Keratinocyte (primary cell): ENCODE measurements around the gene HSBP1L1. TPM values are rescaled to one million over a fixed set of nuclear protein-coding genes. Genes with fewer than 3 reads are reported as not detected.

Experiments used
- DNase-seq: peaks from one replicate; pipeline ENCODE4 v3.0.0-alpha.2; 2011; ENCODE audit warnings: low read depth, missing footprints, low spot score
- FAIRE-seq: peaks from 2 replicates; lab custom pipeline; 2011; peaks lifted over from hg19 to GRCh38; lab: Jason Lieb, UNC
- H2AFZ ChIP-seq: 2 replicates; pipeline ENCODE4 v1.6.0; 2012; ENCODE audit warnings: low read length, control low read depth, inconsistent platforms; ENCODE audit not compliant: control insufficient read depth
- H3K27ac ChIP-seq: 2 replicates; pipeline ENCODE4 v1.5.1; 2011; ENCODE audit warnings: low read length; ENCODE audit not compliant: control insufficient read depth, insufficient read depth
- H3K27me3 ChIP-seq: 3 replicates; pipeline ENCODE4 v1.6.0; 2011; ENCODE audit warnings: low read length; ENCODE audit not compliant: control insufficient read depth, insufficient read depth; ENCODE audit errors: extremely low read depth
- H3K36me3 ChIP-seq, 2 experiments: 2 replicates in 1 of 2; 3 replicates in 1 of 2; pipeline ENCODE4 v1.5.1; 2011; ENCODE audit warnings: low read length in 2 of 2, mild to moderate bottlenecking in 1 of 2; ENCODE audit not compliant: control insufficient read depth in 2 of 2, insufficient read depth in 2 of 2; ENCODE audit errors: extremely low read depth in 1 of 2
- H3K4me1 ChIP-seq: 3 replicates; pipeline ENCODE4 v1.5.1; 2011; ENCODE audit warnings: low read length; ENCODE audit not compliant: control insufficient read depth, insufficient read depth; ENCODE audit errors: extremely low read depth
- H3K4me2 ChIP-seq: 3 replicates; pipeline ENCODE4 v1.6.0; 2011; ENCODE audit warnings: low read depth, low read length; ENCODE audit not compliant: control insufficient read depth, insufficient read depth; ENCODE audit errors: extremely low read depth
- H3K4me3 ChIP-seq, 3 experiments: fragments of 200-600 bp in 1 of 3; sonication (generic) in 1 of 3; 2 replicates in 2 of 3; 3 replicates in 1 of 3; pipeline ENCODE4 v1.5.1; 2011 to 2016; ENCODE audit warnings: low read length in 3 of 3, mild to moderate bottlenecking in 3 of 3, control low read depth in 2 of 3, inconsistent platforms in 1 of 3, low read depth in 1 of 3, mixed read lengths in 1 of 3, mixed run types in 1 of 3, moderate library complexity in 1 of 3; ENCODE audit not compliant: control insufficient read depth in 2 of 3, insufficient read depth in 2 of 3; ENCODE audit errors: extremely low read depth in 1 of 3
- H3K79me2 ChIP-seq: 2 replicates; pipeline ENCODE4 v1.6.0; 2012; ENCODE audit warnings: low read length; ENCODE audit not compliant: control insufficient read depth, insufficient read depth
- H3K9ac ChIP-seq: 3 replicates; pipeline ENCODE4 v1.6.0; 2011; ENCODE audit warnings: low read length; ENCODE audit not compliant: control insufficient read depth, insufficient read depth; ENCODE audit errors: extremely low read depth
- H3K9me1 ChIP-seq: 3 replicates; pipeline ENCODE4 v1.6.0; 2011; ENCODE audit warnings: low read length; ENCODE audit not compliant: control insufficient read depth, insufficient read depth; ENCODE audit errors: extremely low read depth
- H3K9me3 ChIP-seq: 2 replicates; pipeline ENCODE4 v1.5.1; 2012; ENCODE audit warnings: low read depth, low read length; ENCODE audit not compliant: control insufficient read depth
- H4K20me1 ChIP-seq: 3 replicates; pipeline ENCODE4 v1.6.0; 2011; ENCODE audit warnings: low read length; ENCODE audit not compliant: control insufficient read depth, insufficient read depth; ENCODE audit errors: extremely low read depth
- CTCF ChIP-seq, 3 experiments: IDR thresholded peaks in 1 of 3; conservative IDR thresholded peaks in 1 of 3; optimal IDR thresholded peaks in 1 of 3; 2 replicates in 2 of 3; 3 replicates in 1 of 3; pipeline versions ENCODE3 to v1.5.1; 2011; ENCODE audit warnings: low read length in 3 of 3, mild to moderate bottlenecking in 3 of 3, moderate library complexity in 2 of 3, control low read depth in 1 of 3, inconsistent platforms in 1 of 3; ENCODE audit not compliant: insufficient read depth in 2 of 3; ENCODE audit errors: extremely low read depth in 1 of 3
- EZH2 ChIP-seq: IDR thresholded peaks from one replicate; pipeline ENCODE4 v1.6.1; 2012; ENCODE audit warnings: inconsistent platforms, mild to moderate bottlenecking, low read length, moderate library complexity
- dilution Hi-C: fragments of 300-500 bp; cut with MboI; formaldehyde crosslinking; loops from one replicate; pipeline ENCODE4 v1.7.0; 2020; ENCODE audit warnings: low sequenced_read_pairs; ENCODE audit not compliant: extremely low pct_ligation_motif_present
- polyA plus RNA-seq, 5 experiments: library from polyadenylated mRNA; depleted of rRNA in 3 of 5; stranded (reverse) in 3 of 5; stranded (forward) in 1 of 5; unstranded in 1 of 5; fragments of >200 nt; gene quantifications; 1 replicate in 1 of 5; 2 replicates in 3 of 5; 3 replicates in 1 of 5; pipeline versions ENCODE4 v1.2.1 to v1.2.3, GENCODE V29; 2011 to 2012; ENCODE audit warnings: missing spikeins in 2 of 5, low read depth in 1 of 5, low replicate concordance in 1 of 5

HSBP1L1 gene
- polyA plus RNA-seq, 1 donor (not counting 4 experiments of a cell fraction or from before 2014, with no cell fraction given) = 49.6 TPM

- FAIRE-seq (no peak), DNase-seq (no peak)
- peaks cover 17% of the 10 kb centered on the region for H4K20me1 ChIP-seq
- H3K4me3 ChIP-seq = no peak overlapping the region
- peaks cover 7% of the 10 kb centered on the region for H3K9me1 ChIP-seq
- no peaks in the 10 kb centered on the region for H3K27me3 ChIP-seq
- no peaks in the 10 kb centered on the region for H3K9me3 ChIP-seq
- dilution Hi-C loops = no loop called here
- H3K27ac ChIP-seq = no peak overlapping the region
- TF ChIP-seq CTCF (optimal IDR thresholded peaks at IDR 0.05 in 1 of 3, IDR thresholded peaks at IDR 0.05 in 1 of 3, conservative IDR thresholded peaks at IDR 0.05 in 1 of 3; ENCODE audit: extremely low read depth in 1 of 3, insufficient read depth in 2 of 3, low read length in 3 of 3) = no peak
- no peak for TF ChIP-seq EZH2
- peaks cover 14% of the 10 kb centered on the region for H3K4me1 ChIP-seq
- H2AFZ ChIP-seq = no peak overlapping the region
- H3K9ac ChIP-seq = no peak overlapping the region
- peaks cover 27 to 35% of the 10 kb centered on the region in 2 experiments for H3K36me3 ChIP-seq
- H3K79me2 ChIP-seq = peaks cover 64% of the 10 kb centered on the region
- H3K4me2 ChIP-seq = no peak overlapping the region
Measured at GRCh38 chr18:79971986-79972385, 7.5 kb downstream of the HSBP1L1 start.

GRCh38 chr18:79972720-79973119, 8.3 kb downstream of the HSBP1L1 start:
- no peak for FAIRE-seq
- Histone ChIP-seq H3K4me2 (no peak overlapping the region), H3K9me3 (no peaks in the 10 kb centered on the region), H3K27me3 (no peaks in the 10 kb centered on the region), H3K9me1 (peaks cover 7% of the 10 kb centered on the region), H2AFZ (no peak overlapping the region), H3K4me1 (peaks cover 14% of the 10 kb centered on the region), H3K9ac (no peak overlapping the region), H3K4me3 (no peak overlapping the region), H4K20me1 (peaks cover 17% of the 10 kb centered on the region), H3K79me2 (peaks cover 67% of the 10 kb centered on the region), H3K36me3 (peaks cover 26 to 34% of the 10 kb centered on the region in 2 experiments), H3K27ac (no peak overlapping the region)
- TF ChIP-seq CTCF (optimal IDR thresholded peaks at IDR 0.05 in 1 of 3, IDR thresholded peaks at IDR 0.05 in 1 of 3, conservative IDR thresholded peaks at IDR 0.05 in 1 of 3; ENCODE audit: extremely low read depth in 1 of 3, insufficient read depth in 2 of 3, low read length in 3 of 3) = no peak
- no peak for TF ChIP-seq EZH2
- dilution Hi-C loops = no loop called here
- no peak for DNase-seq
